IMR-90 (cell line): Measurements from ENCODE around the gene NDUFAF2. TPM values are rescaled to one million over a fixed set of nuclear protein-coding genes. Genes with fewer than 3 reads are reported as not detected.
A peak's percentile ranks its signal among the peaks of the same experiment; 100 is the strongest.

ENCODE experiments used
- ATAC-seq: fragments of 200-7000 bp; cut with Tn5 transposase; 2 replicates; pipeline ENCODE4 v1.9.1; 2020; ENCODE audit warnings: low read depth, mild to moderate bottlenecking, moderate library complexity
- BruUV-seq: library from RNA; stranded (reverse); fragments of 400-500 nt; replicated peaks from 2 replicates; lab custom pipeline; 2021; lab: Mats Ljungman, UMichigan
- CTCF ChIA-PET: fragments of 300-600 bp; formaldehyde crosslinking; extraction: SDS; loops from one replicate; lab custom pipeline; 2021; ENCODE audit warnings: antibody characterized with exemption; lab: Yijun Ruan, JAX
- POLR2A ChIA-PET: fragments of 300-600 bp; sonication (Branson Sonifier 250); formaldehyde crosslinking; loops from one replicate; lab custom pipeline; 2022; ENCODE audit warnings: antibody characterized with exemption; ENCODE audit not compliant: unreplicated experiment; lab: Charles Lee
- DNase-seq: peaks from one replicate; pipeline ENCODE4 v3.0.0; 2013
- H2AFZ ChIP-seq: replicated peaks from 2 replicates; pipeline ENCODE3; 2013; ENCODE audit warnings: low read length, mild to moderate bottlenecking; ENCODE audit not compliant: poor library complexity
- H2AK5ac ChIP-seq: 2 replicates; pipeline ENCODE4 v1.6.1; 2013; ENCODE audit warnings: low read depth, low read length, inconsistent platforms
- H2AK9ac ChIP-seq: replicated peaks from 2 replicates; pipeline ENCODE3; 2013; ENCODE audit warnings: mild to moderate bottlenecking, low read depth, low read length, moderate library complexity; ENCODE audit not compliant: poor library complexity
- H2BK120ac ChIP-seq: 2 replicates; pipeline ENCODE4 v1.6.1; 2013; ENCODE audit warnings: low read depth, low read length, inconsistent platforms
- H2BK15ac ChIP-seq: 3 replicates; pipeline ENCODE4 v1.6.1; 2013; ENCODE audit warnings: low read depth, low read length, inconsistent platforms
- H2BK20ac ChIP-seq: 2 replicates; pipeline ENCODE4 v1.6.1; 2013; ENCODE audit warnings: low read depth, mild to moderate bottlenecking, inconsistent platforms, low read length, moderate library complexity
- H2BK5ac ChIP-seq: 2 replicates; pipeline ENCODE4 v1.6.1; 2013; ENCODE audit warnings: mild to moderate bottlenecking, low read depth, low read length, inconsistent platforms; ENCODE audit not compliant: poor library complexity, severe bottlenecking
- H3K14ac ChIP-seq: replicated peaks from 2 replicates; pipeline ENCODE4 v1.6.1; 2013; ENCODE audit warnings: low read depth, low read length, inconsistent platforms
- H3K18ac ChIP-seq: 2 replicates; pipeline ENCODE4 v1.6.1; 2013; ENCODE audit warnings: low read depth, low read length, control low read depth
- H3K23ac ChIP-seq: 2 replicates; pipeline ENCODE4 v1.6.1; 2013; ENCODE audit warnings: low read depth, low read length, inconsistent platforms
- H3K27ac ChIP-seq: 2 replicates; pipeline ENCODE4 v1.5.1; 2013; ENCODE audit warnings: mild to moderate bottlenecking, control low read depth, low read length; ENCODE audit not compliant: insufficient read depth
- H3K27me3 ChIP-seq: 2 replicates; pipeline ENCODE4 v1.6.1; 2013; ENCODE audit warnings: low read length; ENCODE audit not compliant: control insufficient read depth, insufficient read depth
- H3K36me3 ChIP-seq: 2 replicates; pipeline ENCODE4 v1.6.1; 2013; ENCODE audit warnings: low read length, mixed read lengths; ENCODE audit not compliant: control insufficient read depth, insufficient read depth
- H3K4ac ChIP-seq: 2 replicates; pipeline ENCODE4 v1.6.1; 2013; ENCODE audit warnings: low read depth, low read length, inconsistent platforms
- H3K4me1 ChIP-seq: 2 replicates; pipeline ENCODE4 v1.6.1; 2013; ENCODE audit warnings: low read length, mixed read lengths; ENCODE audit not compliant: control insufficient read depth, insufficient read depth
- H3K4me2 ChIP-seq: 2 replicates; pipeline ENCODE4 v1.6.1; 2013; ENCODE audit warnings: low read depth, mild to moderate bottlenecking, control low read depth, low read length, moderate library complexity
- H3K4me3 ChIP-seq: 2 replicates; pipeline ENCODE4 v1.5.1; 2013; ENCODE audit warnings: low read depth, mild to moderate bottlenecking, control low read depth, low read length, moderate library complexity; ENCODE audit not compliant: insufficient read depth
- H3K56ac ChIP-seq: 2 replicates; pipeline ENCODE4 v1.6.1; 2013; ENCODE audit warnings: low read length, inconsistent platforms; ENCODE audit not compliant: insufficient read depth; ENCODE audit errors: extremely low read depth
- H3K79me1 ChIP-seq, 2 experiments: 2 replicates each; pipeline ENCODE4 v1.6.1; 2013; ENCODE audit warnings: low read length in 2 of 2, inconsistent platforms in 1 of 2, low read depth in 1 of 2
- H3K9ac ChIP-seq: 2 replicates; pipeline ENCODE4 v1.6.1; 2013; ENCODE audit warnings: low read depth, low read length, control low read depth
- H3K9me1 ChIP-seq: 2 replicates; pipeline ENCODE4 v1.6.1; 2013; ENCODE audit warnings: low read length, inconsistent platforms; ENCODE audit not compliant: insufficient read depth
- H3K9me3 ChIP-seq: 2 replicates; pipeline ENCODE4 v1.6.1; 2013; ENCODE audit warnings: low read length; ENCODE audit not compliant: control insufficient read depth, insufficient read depth
- H4K20me1 ChIP-seq: 2 replicates; pipeline ENCODE4 v1.6.1; 2013; ENCODE audit warnings: low read length, inconsistent platforms; ENCODE audit not compliant: insufficient read depth
- H4K5ac ChIP-seq: 2 replicates; pipeline ENCODE4 v1.6.1; 2013; ENCODE audit warnings: mild to moderate bottlenecking, low read depth, low read length, control low read depth
- H4K8ac ChIP-seq, 2 experiments: 2 replicates each; pipeline ENCODE4 v1.6.1; 2013; ENCODE audit warnings: low read depth in 2 of 2, low read length in 2 of 2, control low read depth in 1 of 2, inconsistent platforms in 1 of 2
- H4K91ac ChIP-seq: 2 replicates; pipeline ENCODE4 v1.6.1; 2013; ENCODE audit warnings: low read depth, low read length, inconsistent platforms; ENCODE audit not compliant: insufficient read depth
- BHLHE40 ChIP-seq: fragments of 150-350 bp; IDR thresholded peaks from 2 replicates; pipeline ENCODE4 v1.6.1; 2016; ENCODE audit warnings: mild to moderate bottlenecking, low read depth, low read length
- CEBPB ChIP-seq: IDR thresholded peaks from 2 replicates; pipeline ENCODE4 v1.6.1; 2012; ENCODE audit warnings: low read depth, low read length, improper control_type of control experiment
- CHD1 ChIP-seq: IDR thresholded peaks from 2 replicates; pipeline ENCODE4 v1.6.1; 2012; ENCODE audit warnings: low read depth, low read length, improper control_type of control experiment
- CTCF ChIP-seq: conservative IDR thresholded peaks from 2 replicates; pipeline ENCODE4 v1.5.1; 2012; ENCODE audit warnings: mild to moderate bottlenecking, low read depth, low read length, improper control_type of control experiment
- FOS ChIP-seq: fragments of 150-350 bp; IDR thresholded peaks from 2 replicates; pipeline ENCODE4 v1.6.1; 2016; ENCODE audit warnings: low read depth, low read length
- MAFK ChIP-seq: IDR thresholded peaks from 2 replicates; pipeline ENCODE4 v1.6.1; 2012; ENCODE audit warnings: low read depth, low read length, improper control_type of control experiment
- MAZ ChIP-seq: IDR thresholded peaks from 2 replicates; pipeline ENCODE4 v1.6.1; 2012; ENCODE audit warnings: low read depth, mild to moderate bottlenecking, low read length, improper control_type of control experiment, moderate library complexity, borderline replicate concordance
- MXI1 ChIP-seq: IDR thresholded peaks from 2 replicates; pipeline ENCODE4 v1.6.1; 2012; ENCODE audit warnings: low read depth, mild to moderate bottlenecking, low read length, moderate library complexity, borderline replicate concordance
- POLR2A ChIP-seq: IDR thresholded peaks from 2 replicates; pipeline ENCODE4 v1.6.1; 2012; ENCODE audit warnings: mild to moderate bottlenecking, low read depth, low read length
- RAD21 ChIP-seq: IDR thresholded peaks from 2 replicates; pipeline ENCODE4 v1.6.1; 2012; ENCODE audit warnings: low read length, improper control_type of control experiment
- RFX5 ChIP-seq: IDR thresholded peaks from 2 replicates; pipeline ENCODE4 v1.8.0; 2012; ENCODE audit warnings: low read depth, mild to moderate bottlenecking, low read length, moderate library complexity
- SMC3 ChIP-seq: fragments of 150-350 bp; IDR thresholded peaks from 2 replicates; pipeline ENCODE4 v1.6.1; 2016; ENCODE audit warnings: low read depth, mild to moderate bottlenecking, antibody characterized with exemption, low read length, moderate library complexity
- USF2 ChIP-seq: fragments of 150-350 bp; IDR thresholded peaks from 2 replicates; pipeline ENCODE4 v1.6.1; 2017; ENCODE audit warnings: mild to moderate bottlenecking, antibody characterized with exemption, low read length, low read depth
- WGBS, 2 experiments: methylation state at CpG; one replicate each; pipeline versions ENCODE4 v1.1.5 to v1.1.7; 2013; ENCODE audit warnings: missing lambda C conversion rate in 2 of 2; ENCODE audit not compliant: insufficient read length in 1 of 2; ENCODE audit errors: extremely low coverage in 2 of 2; 5-methylcytosine and 5-hydroxymethylcytosine counted together
- dilution Hi-C: fragments of 300-500 bp; cut with HindIII; formaldehyde crosslinking; loops from one replicate; pipeline ENCODE4 v1.14.3; 2018; ENCODE audit warnings: low sequenced_read_pairs; ENCODE audit not compliant: unreplicated experiment
- in situ Hi-C: fragments of 300-500 bp; cut with MboI; formaldehyde crosslinking; loops from 3 replicates; pipeline ENCODE4 v1.14.3; 2019; ENCODE audit warnings: low sequenced_read_pairs, inconsistent platforms, mixed read lengths
- intact Hi-C: fragments of 100-400 bp; cut with micrococcal nuclease; formaldehyde crosslinking; loops from 2 replicates; pipeline ENCODE4 v1.10.0; 2022
- polyA plus RNA-seq, 3 experiments: library from polyadenylated mRNA; depleted of rRNA; stranded (reverse); fragments of >200 nt; gene quantifications; 2 replicates each; pipeline ENCODE4 v1.2.3, GENCODE V29; 2012; ENCODE audit warnings: low replicate concordance in 1 of 3
- total RNA-seq: library from RNA; depleted of rRNA; stranded (reverse); fragments of >200 nt; gene quantifications from 2 replicates; pipeline ENCODE4 v1.2.3, GENCODE V29; 2012

NDUFAF2 gene
- total and polyA plus RNA-seq, 2 of the 4 experiments (the other 2 are of a cell fraction) = 11.8 to 24.7 TPM

DNA sequence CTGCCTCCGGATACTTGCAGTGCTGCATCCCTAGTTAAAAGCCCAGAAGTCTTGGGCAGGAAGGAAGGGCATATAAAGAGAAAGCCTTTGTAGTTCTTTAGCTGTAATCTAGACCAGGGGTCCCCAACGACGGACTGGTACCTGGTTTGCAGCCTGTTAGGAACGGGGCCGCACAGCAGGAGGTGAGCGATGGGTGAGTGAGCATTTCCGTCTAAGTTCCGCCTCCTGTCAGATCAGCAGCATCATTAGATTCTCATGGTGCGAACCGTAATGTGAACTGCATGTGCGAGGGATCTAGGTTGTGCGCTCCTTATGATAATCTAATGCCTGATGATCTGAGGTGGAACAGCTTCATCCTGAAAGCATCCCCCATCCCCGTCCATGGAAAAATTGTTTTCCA, 218.9 kb downstream of the NDUFAF2 start:
- 0 out of 2 replicates have a peak overlapping the region, but pooled peaks have one; percentile 94 for H3K4me3 ChIP-seq
- peaks cover 5% of the 10 kb centered on the region for H3K4me1 ChIP-seq
- H3K9ac ChIP-seq = no peak overlapping the region
- no peak overlapping the region for H3K27ac ChIP-seq
- H3K23ac ChIP-seq = 0 out of 2 replicates have a peak overlapping the region, but pooled peaks have one; percentile 63
- H2BK20ac ChIP-seq = no peak overlapping the region
- H3K27me3 ChIP-seq = no peaks in the 10 kb centered on the region
- no peak overlapping the region for H3K56ac ChIP-seq
- peaks cover 7% of the 10 kb centered on the region for H3K36me3 ChIP-seq
- H4K91ac ChIP-seq = no peak overlapping the region
- H3K9me3 ChIP-seq = no peaks in the 10 kb centered on the region
- no peak overlapping the region for H4K8ac ChIP-seq
- H3K79me1 ChIP-seq = peaks cover 22 to 41% of the 10 kb centered on the region in 2 experiments
- BruUV-seq = no TSS peak
- ATAC-seq (no peak), DNase-seq (no peak)
- WGBS, 2 experiments = 100% methylated on average over 4 of the region's 13 CpGs; no CpG with 5 or more reads in 1 of the 2 experiments
- H2AFZ ChIP-seq = no peak overlapping the region
- intact Hi-C loops = loop anchor here (2.0 to 10.0 kb wide), 6 partner anchors 107 to 651 kb away; no protein-coding TSS in a partner anchor
- H3K9me1 ChIP-seq = peaks cover 4% of the 10 kb centered on the region; the same call in 1 of the 2 replicates
- TF ChIP-seq MAFK (no peak), CEBPB (no peak), MXI1 (no peak), RAD21 (no peak), CTCF (no peak), USF2 (no peak), SMC3 (no peak), CHD1 (no peak), FOS (no peak), POLR2A (no peak), RFX5 (no peak), MAZ (no peak), BHLHE40 (no peak)
- H2AK9ac ChIP-seq = no peak overlapping the region
- no peak overlapping the region for H3K18ac ChIP-seq
- no peak overlapping the region for H4K5ac ChIP-seq
- H3K14ac ChIP-seq = peak overlapping the region; percentile 15; the same call in 1 of the 2 replicates
- ChIA-PET CTCF (interaction anchor here (1.1 kb wide), 1 partner anchor 148 kb away, joined by 5 read pairs; no protein-coding TSS in a partner anchor), POLR2A (interaction anchor here (0.6 to 0.8 kb wide), 2 partner anchors 138 to 1415 kb away, joined by 4 to 9 read pairs; partner anchors contain the start of gene LRRC70)
- H2BK5ac ChIP-seq = no peak overlapping the region
- dilution Hi-C loops = no loop called here
- no peak overlapping the region for H2BK15ac ChIP-seq
- H4K20me1 ChIP-seq = no peaks in the 10 kb centered on the region; the same call in none of the 2 replicates
- H3K4ac ChIP-seq = no peak overlapping the region
- peak overlapping the region; percentile 85 for H3K4me2 ChIP-seq
- in situ Hi-C loops = loop anchor here (5.0 to 25.0 kb wide), 2 partner anchors 163 to 477 kb away; no protein-coding TSS in a partner anchor
- no peak overlapping the region for H2BK120ac ChIP-seq
- H2AK5ac ChIP-seq = peak overlapping the region; percentile 51; the same call in 1 of the 2 replicates
